Measurements from ENCODE around the gene BSDC1.
"Not testable (repeated sequence)": the region's sequence is repeated elsewhere in the genome, so short reads cannot be mapped to it uniquely, and the experiment has no call there.

Gene BSDC1

DNA sequence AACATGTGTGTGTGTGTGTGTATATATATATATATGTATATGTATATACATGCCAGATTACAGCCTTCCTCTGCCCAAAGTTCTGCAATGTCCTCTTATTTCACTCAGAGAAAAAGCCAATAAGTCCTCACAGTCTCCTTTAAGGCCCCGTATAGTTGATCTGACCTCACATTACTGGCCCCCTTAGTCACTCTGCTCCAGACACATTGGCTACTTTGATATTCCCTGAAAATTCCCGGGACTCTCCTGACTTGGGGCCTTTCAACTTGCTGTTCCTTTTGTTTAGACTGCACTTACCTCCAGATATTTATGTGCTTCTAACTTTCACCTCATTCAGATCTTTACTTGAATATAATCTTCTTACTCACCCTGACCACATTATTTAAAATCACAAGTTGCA lies 4.2 kb upstream of the BSDC1 start:
- no peak for DNase-seq (ENCODE audit: low spot score)
- no peak overlapping the region for H2BK120ac ChIP-seq (ENCODE audit: low read depth, low read length)
- no peak overlapping the region for H3K4me3 ChIP-seq (ENCODE audit: low read length in 2 of 2)

GRCh38 chr1:32396524-32396923 lies 2.3 kb upstream of the BSDC1 start:
- H4K8ac ChIP-seq (ENCODE audit: low read depth, low read length); H3K27me3 ChIP-seq (ENCODE audit: control insufficient read depth in 3 of 3, insufficient read depth in 3 of 3, low read depth in 1 of 3, low read length in 3 of 3); H2BK12ac ChIP-seq (ENCODE audit: low read length); H2AFZ ChIP-seq (ENCODE audit: low read length); H3K4me2 ChIP-seq (ENCODE audit: insufficient read depth, low read length, poor library complexity, severe bottlenecking); H3K18ac ChIP-seq (ENCODE audit: low read length); H3K4ac ChIP-seq (ENCODE audit: low read length); H3K23ac ChIP-seq (ENCODE audit: low read depth, low read length, poor library complexity); H3K14ac ChIP-seq (ENCODE audit: low read length); H2BK120ac ChIP-seq (ENCODE audit: low read depth, low read length); DNase-seq (ENCODE audit: low spot score); H3K4me1 ChIP-seq (ENCODE audit: control insufficient read depth in 2 of 2, insufficient read depth in 1 of 2, low read depth in 1 of 2, low read length in 2 of 2); H3K9me3 ChIP-seq (replicated peaks in 1 of 2; ENCODE audit: control insufficient read depth in 2 of 2, insufficient read depth in 1 of 2, low read depth in 1 of 2, low read length in 2 of 2); H2BK5ac ChIP-seq (ENCODE audit: low read length); H3K79me1 ChIP-seq (ENCODE audit: low read depth, low read length); H2AK5ac ChIP-seq (ENCODE audit: low read depth, low read length); H4K91ac ChIP-seq (ENCODE audit: low read depth, low read length, poor library complexity); H3K9ac ChIP-seq (ENCODE audit: low read depth, low read length, poor library complexity); H3K27ac ChIP-seq (replicated peaks; ENCODE audit: low read length); H3K4me3 ChIP-seq (ENCODE audit: low read length in 2 of 2); H2BK15ac ChIP-seq (ENCODE audit: low read length): not testable (repeated sequence)
- H3K36me3 ChIP-seq (replicated peaks in 1 of 2; ENCODE audit: control insufficient read depth in 2 of 2, insufficient read depth in 2 of 2, low read length in 2 of 2) = peaks cover 3 to 17% of the 10 kb centered on the region in 2 donors
- WGBS, 2 donors (ENCODE audit: extremely low coverage in 2 of 2, insufficient read length in 2 of 2, insufficient replicate concordance in 1 of 2) = no CpG with 5 or more reads among the region's 5 CpGs

More for the DNA sequence above, 4.2 kb upstream of the BSDC1 start:
- no peak overlapping the region for H3K4me2 ChIP-seq (ENCODE audit: insufficient read depth, low read length, poor library complexity, severe bottlenecking)
- peaks cover under 1 to 2% of the 10 kb centered on the region in 2 donors for H3K4me1 ChIP-seq (ENCODE audit: control insufficient read depth in 2 of 2, insufficient read depth in 1 of 2, low read depth in 1 of 2, low read length in 2 of 2)
- H3K4ac ChIP-seq (ENCODE audit: low read length) = no peak overlapping the region
- peaks cover 0 to 2% of the 10 kb centered on the region in 2 donors for H3K36me3 ChIP-seq (replicated peaks in 1 of 2; ENCODE audit: control insufficient read depth in 2 of 2, insufficient read depth in 2 of 2, low read length in 2 of 2)
- H3K18ac ChIP-seq (ENCODE audit: low read length) = no peak overlapping the region
- H3K9me3 ChIP-seq (replicated peaks in 1 of 2; ENCODE audit: control insufficient read depth in 2 of 2, insufficient read depth in 1 of 2, low read depth in 1 of 2, low read length in 2 of 2) = peaks cover 1 to 2% of the 10 kb centered on the region in 2 donors
- no peak overlapping the region for H2BK15ac ChIP-seq (ENCODE audit: low read length)
- H3K23ac ChIP-seq (ENCODE audit: low read depth, low read length, poor library complexity) = no peak overlapping the region
- WGBS, 2 donors (ENCODE audit: extremely low coverage in 2 of 2, insufficient read length in 2 of 2, insufficient replicate concordance in 1 of 2) = no CpG with 5 or more reads among the region's 2 CpGs
- H4K8ac ChIP-seq (ENCODE audit: low read depth, low read length) = no peak overlapping the region
- no peak overlapping the region for H3K14ac ChIP-seq (ENCODE audit: low read length)
- H3K9ac ChIP-seq (ENCODE audit: low read depth, low read length, poor library complexity) = no peak overlapping the region
- H2BK5ac ChIP-seq (ENCODE audit: low read length) = no peak overlapping the region
- H2BK12ac ChIP-seq (ENCODE audit: low read length) = no peak overlapping the region
- peaks cover 5% of the 10 kb centered on the region for H3K79me1 ChIP-seq (ENCODE audit: low read depth, low read length)
- no peaks in the 10 kb centered on the region for H3K27me3 ChIP-seq (ENCODE audit: control insufficient read depth in 3 of 3, insufficient read depth in 3 of 3, low read depth in 1 of 3, low read length in 3 of 3)
- no peak overlapping the region for H4K91ac ChIP-seq (ENCODE audit: low read depth, low read length, poor library complexity)
- H2AFZ ChIP-seq (ENCODE audit: low read length) = no peak overlapping the region
- no peak overlapping the region for H3K27ac ChIP-seq (replicated peaks; ENCODE audit: low read length)
- no peak overlapping the region for H2AK5ac ChIP-seq (ENCODE audit: low read depth, low read length)

GRCh38 chr1:32394890-32395432 lies 720 bp upstream of the BSDC1 start:
- Histone ChIP-seq H2AK5ac (ENCODE audit: low read depth, low read length) (no peak overlapping the region), H3K4me3 (ENCODE audit: low read length in 2 of 2) (peak overlapping the region; percentile 78 to 83), H3K79me1 (ENCODE audit: low read depth, low read length) (peaks cover 7% of the 10 kb centered on the region), H3K23ac (ENCODE audit: low read depth, low read length, poor library complexity) (no peak overlapping the region), H4K8ac (ENCODE audit: low read depth, low read length) (no peak overlapping the region), H3K14ac (ENCODE audit: low read length) (no peak overlapping the region), H3K9me3 (replicated peaks in 1 of 2; ENCODE audit: control insufficient read depth in 2 of 2, insufficient read depth in 1 of 2, low read depth in 1 of 2, low read length in 2 of 2) (peaks cover 0 to 2% of the 10 kb centered on the region in 2 donors), H2AFZ (ENCODE audit: low read length) (peak overlapping the region; percentile 81), H3K4me1 (ENCODE audit: control insufficient read depth in 2 of 2, insufficient read depth in 1 of 2, low read depth in 1 of 2, low read length in 2 of 2) (peaks cover 4% of the 10 kb centered on the region in 2 donors), H3K36me3 (replicated peaks in 1 of 2; ENCODE audit: control insufficient read depth in 2 of 2, insufficient read depth in 2 of 2, low read length in 2 of 2) (peaks cover 14 to 32% of the 10 kb centered on the region in 2 donors), H3K9ac (ENCODE audit: low read depth, low read length, poor library complexity) (peak overlapping the region; percentile 78), H2BK15ac (ENCODE audit: low read length) (no peak overlapping the region), H4K91ac (ENCODE audit: low read depth, low read length, poor library complexity) (no peak overlapping the region), H3K4ac (ENCODE audit: low read length) (no peak overlapping the region), H2BK12ac (ENCODE audit: low read length) (no peak overlapping the region), H2BK120ac (ENCODE audit: low read depth, low read length) (no peak overlapping the region), H3K4me2 (ENCODE audit: insufficient read depth, low read length, poor library complexity, severe bottlenecking) (peak overlapping the region; percentile 72), H3K27me3 (ENCODE audit: control insufficient read depth in 3 of 3, insufficient read depth in 3 of 3, low read depth in 1 of 3, low read length in 3 of 3) (no peaks in the 10 kb centered on the region), H3K27ac (replicated peaks; ENCODE audit: low read length) (peak overlapping the region; percentile 97), H2BK5ac (ENCODE audit: low read length) (no peak overlapping the region), H3K18ac (ENCODE audit: low read length) (peak overlapping the region; percentile 25)
- no CpG with 5 or more reads among the region's 14 CpGs for WGBS, 2 donors (ENCODE audit: extremely low coverage in 2 of 2, insufficient read length in 2 of 2, insufficient replicate concordance in 1 of 2)
- no peak for DNase-seq (ENCODE audit: low spot score)

DNA sequence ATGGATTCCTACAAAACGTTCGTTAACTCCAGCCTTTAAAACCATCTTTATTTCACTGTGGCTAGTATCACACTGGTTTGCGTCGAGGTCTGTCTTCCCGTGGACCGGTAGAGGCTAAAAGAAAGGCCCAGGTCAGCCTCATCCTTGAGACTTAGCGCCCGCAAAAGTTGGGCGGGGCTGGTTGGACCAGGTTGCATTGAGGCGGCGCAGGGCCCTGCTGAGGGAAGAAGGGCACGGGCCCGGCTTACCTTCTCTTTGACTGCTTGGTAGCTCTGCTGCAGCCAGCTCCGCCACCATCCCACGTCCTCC lies 455 bp downstream of the BSDC1 start:
- Histone ChIP-seq H4K91ac (ENCODE audit: low read depth, low read length, poor library complexity) (no peak overlapping the region), H3K79me1 (ENCODE audit: low read depth, low read length) (peaks cover 7% of the 10 kb centered on the region), H3K4me3 (ENCODE audit: low read length in 2 of 2) (peak overlapping the region; percentile 78 to 97), H3K18ac (ENCODE audit: low read length) (peak overlapping the region; percentile 58), H3K14ac (ENCODE audit: low read length) (peak overlapping the region; percentile 77), H2BK12ac (ENCODE audit: low read length) (no peak overlapping the region), H2BK15ac (ENCODE audit: low read length) (no peak overlapping the region), H3K4me2 (ENCODE audit: insufficient read depth, low read length, poor library complexity, severe bottlenecking) (peak overlapping the region; percentile 79), H2AK5ac (ENCODE audit: low read depth, low read length) (no peak overlapping the region), H3K9me3 (replicated peaks in 1 of 2; ENCODE audit: control insufficient read depth in 2 of 2, insufficient read depth in 1 of 2, low read depth in 1 of 2, low read length in 2 of 2) (peaks cover 0 to 2% of the 10 kb centered on the region in 2 donors), H2BK120ac (ENCODE audit: low read depth, low read length) (no peak overlapping the region), H3K4ac (ENCODE audit: low read length) (no peak overlapping the region), H3K23ac (ENCODE audit: low read depth, low read length, poor library complexity) (peak overlapping the region; percentile 8), H3K4me1 (ENCODE audit: control insufficient read depth in 2 of 2, insufficient read depth in 1 of 2, low read depth in 1 of 2, low read length in 2 of 2) (peaks cover 4% of the 10 kb centered on the region in 2 donors), H2BK5ac (ENCODE audit: low read length) (peak overlapping the region; percentile 56), H3K9ac (ENCODE audit: low read depth, low read length, poor library complexity) (peak overlapping the region; percentile 95), H3K27me3 (ENCODE audit: control insufficient read depth in 3 of 3, insufficient read depth in 3 of 3, low read depth in 1 of 3, low read length in 3 of 3) (no peaks in the 10 kb centered on the region), H4K8ac (ENCODE audit: low read depth, low read length) (no peak overlapping the region), H3K36me3 (replicated peaks in 1 of 2; ENCODE audit: control insufficient read depth in 2 of 2, insufficient read depth in 2 of 2, low read length in 2 of 2) (peaks cover 18 to 42% of the 10 kb centered on the region in 2 donors), H2AFZ (ENCODE audit: low read length) (peak overlapping the region; percentile 83), H3K27ac (replicated peaks; ENCODE audit: low read length) (no peak overlapping the region)
- no CpG with 5 or more reads among the region's 15 CpGs for WGBS, 2 donors (ENCODE audit: extremely low coverage in 2 of 2, insufficient read length in 2 of 2, insufficient replicate concordance in 1 of 2)
- no peak for DNase-seq (ENCODE audit: low spot score)
